IPS-18c (cell line): ENCODE measurements around the gene SLC26A9.
"Not testable (repeated sequence)": the region's sequence is repeated elsewhere in the genome, so short reads cannot be mapped to it uniquely, and the experiment has no call there.

Experiments
- H3K4me3 ChIP-seq: 2 replicates; pipeline ENCODE4 v1.7.0; 2013; ENCODE audit warnings: low read depth, mild to moderate bottlenecking, low read length, moderate library complexity; ENCODE audit not compliant: insufficient read depth
- H3K9me3 ChIP-seq: one replicate; pipeline ENCODE4 v1.6.1; 2013; ENCODE audit warnings: mild to moderate bottlenecking, low read length, moderate library complexity; ENCODE audit not compliant: control insufficient read depth, insufficient read depth

SLC26A9 gene

GRCh38 chr1:205923651-205924459 is 19.4 kb downstream of the SLC26A9 start:
- H3K9me3 ChIP-seq = no peaks in the 10 kb centered on the region
- H3K4me3 ChIP-seq = no peak overlapping the region

GRCh38 chr1:205922806-205923205 is 20.4 kb downstream of the SLC26A9 start:
- Histone ChIP-seq H3K9me3 (no peaks in the 10 kb centered on the region), H3K4me3 (no peak overlapping the region)

- H3K9me3 ChIP-seq = no peaks in the 10 kb centered on the region
- H3K4me3 ChIP-seq = no peak overlapping the region
Observed at GRCh38 chr1:205922314-205922713, 20.9 kb downstream of the SLC26A9 start.

- no peaks in the 10 kb centered on the region for H3K9me3 ChIP-seq
- H3K4me3 ChIP-seq = no peak overlapping the region
Observed at GRCh38 chr1:205921570-205921909, 21.7 kb downstream of the SLC26A9 start.

- no peak overlapping the region for H3K4me3 ChIP-seq
- no peaks in the 10 kb centered on the region for H3K9me3 ChIP-seq
Observed at GRCh38 chr1:205920861-205921569, 22.2 kb downstream of the SLC26A9 start.

GRCh38 chr1:205920159-205920558 is 23.1 kb downstream of the SLC26A9 start:
- no peaks in the 10 kb centered on the region for H3K9me3 ChIP-seq
- no peak overlapping the region for H3K4me3 ChIP-seq

- Histone ChIP-seq H3K9me3 (no peaks in the 10 kb centered on the region), H3K4me3 (no peak overlapping the region)
Observed at GRCh38 chr1:205918955-205919746, 24.1 kb downstream of the SLC26A9 start.

GRCh38 chr1:205917466-205918238 is 25.6 kb downstream of the SLC26A9 start:
- no peaks in the 10 kb centered on the region for H3K9me3 ChIP-seq
- no peak overlapping the region for H3K4me3 ChIP-seq

- Histone ChIP-seq H3K9me3 (no peaks in the 10 kb centered on the region), H3K4me3 (no peak overlapping the region)
Observed at GRCh38 chr1:205916541-205916940, 26.7 kb downstream of the SLC26A9 start.

GRCh38 chr1:205915354-205915990 is 27.8 kb downstream of the SLC26A9 start:
- no peak overlapping the region for H3K4me3 ChIP-seq
- H3K9me3 ChIP-seq = no peaks in the 10 kb centered on the region

- no peaks in the 10 kb centered on the region for H3K9me3 ChIP-seq
Observed at GRCh38 chr1:205914730-205915129, 28.5 kb downstream of the SLC26A9 start.

GRCh38 chr1:205914155-205914507 is 29.1 kb downstream of the SLC26A9 start:
- H3K4me3 ChIP-seq = no peak overlapping the region
- no peaks in the 10 kb centered on the region for H3K9me3 ChIP-seq

More at GRCh38 chr1:205914730-205915129, 28.5 kb downstream of the SLC26A9 start:
- H3K4me3 ChIP-seq = no peak overlapping the region

GRCh38 chr1:205913451-205914154 is 29.7 kb downstream of the SLC26A9 start:
- H3K9me3 ChIP-seq = no peaks in the 10 kb centered on the region
- no peak overlapping the region for H3K4me3 ChIP-seq

GRCh38 chr1:205907794-205908193 is 35.5 kb downstream of the SLC26A9 start:
- Histone ChIP-seq H3K4me3 (no peak overlapping the region), H3K9me3 (no peaks in the 10 kb centered on the region)

- H3K9me3 ChIP-seq, H3K4me3 ChIP-seq: not testable (repeated sequence)
Observed at GRCh38 chr1:205905095-205905494, 38.2 kb downstream of the SLC26A9 start.

GRCh38 chr1:205896351-205896750 is 46.9 kb downstream of the SLC26A9 start:
- no peak overlapping the region for H3K4me3 ChIP-seq
- peaks cover 12% of the 10 kb centered on the region for H3K9me3 ChIP-seq
